RPMI7951 (cell line): Measurements from ENCODE around the gene IL10RB. TPM values are rescaled to one million over a fixed set of nuclear protein-coding genes. Genes with fewer than 3 reads are reported as not detected.
A peak's percentile ranks its signal among the peaks of the same experiment; 100 is the strongest.
"Not testable (repeated sequence)": the region's sequence is repeated elsewhere in the genome, so short reads cannot be mapped to it uniquely, and the experiment has no call there.

Experiments used
- DNase-seq: peaks from one replicate; pipeline ENCODE4 v3.0.0-alpha.2; 2012; ENCODE audit warnings: low read depth
- total RNA-seq: library from RNA; depleted of rRNA; stranded (reverse); fragments of >200 nt; shearing (Covaris generic); gene quantifications from 2 replicates; pipeline ENCODE4 v1.2.3, GENCODE V29; 2014

Gene IL10RB
- total RNA-seq, 1 experiment from 2014 or later: 60.6 TPM

GRCh38 chr21:33301632-33302002 lies 35.5 kb downstream of the IL10RB start:
- no peak for DNase-seq

- DNase-seq: peak; percentile 13
These were observed 35.9 kb downstream of the IL10RB start for GRCh38 chr21:33302055-33302454.

- no peak for DNase-seq
These were observed 36.6 kb downstream of the IL10RB start for GRCh38 chr21:33302796-33303195.

- DNase-seq: no peak
These were observed 39.1 kb downstream of the IL10RB start for GRCh38 chr21:33305344-33305671.

- DNase-seq: no peak
These were observed 39.8 kb downstream of the IL10RB start for GRCh38 chr21:33305938-33306337.

- DNase-seq: peak; percentile 86
These were observed 42.7 kb downstream of the IL10RB start for GRCh38 chr21:33308586-33309490.

GRCh38 chr21:33309778-33310177 lies 43.6 kb downstream of the IL10RB start:
- no peak for DNase-seq

- no peak for DNase-seq
These were observed 46.0 kb downstream of the IL10RB start for GRCh38 chr21:33312121-33312520.

- no peak for DNase-seq
These were observed 47.0 kb downstream of the IL10RB start for GRCh38 chr21:33313183-33313582.

- no peak for DNase-seq
These were observed 47.4 kb downstream of the IL10RB start for GRCh38 chr21:33313611-33314010.

GRCh38 chr21:33314111-33314510 lies 47.9 kb downstream of the IL10RB start:
- DNase-seq: peak; percentile 83

GRCh38 chr21:33315946-33316710 lies 50.0 kb downstream of the IL10RB start:
- DNase-seq: no peak

- no peak for DNase-seq
These were observed 51.0 kb downstream of the IL10RB start for GRCh38 chr21:33317145-33317544.

- DNase-seq: no peak
These were observed 51.8 kb downstream of the IL10RB start for GRCh38 chr21:33317786-33318486.

GRCh38 chr21:33321005-33321404 lies 54.8 kb downstream of the IL10RB start:
- DNase-seq: not testable (repeated sequence)

- not testable (repeated sequence) for DNase-seq
These were observed 57.4 kb downstream of the IL10RB start for GRCh38 chr21:33323610-33324009.

- peak; percentile 94 for DNase-seq
These were observed 58.4 kb downstream of the IL10RB start, which contains the start of gene IFNAR1 for GRCh38 chr21:33324291-33325221. IFNAR1 (plus strand) TSS chr21:33324970; CDS start chr21:33325056, 86 bp downstream.

GRCh38 chr21:33325222-33326067 lies 59.3 kb downstream of the IL10RB start:
- DNase-seq: peak; percentile 81

GRCh38 chr21:33327326-33327725 lies 61.2 kb downstream of the IL10RB start:
- DNase-seq: no peak

- no peak for DNase-seq
These were observed 61.7 kb downstream of the IL10RB start for GRCh38 chr21:33327792-33328433.
